ENCODE data around the gene PAGR1. TPM values are rescaled to one million over a fixed set of nuclear protein-coding genes. Genes with fewer than 3 reads are reported as not detected.

Gene PAGR1
- total RNA-seq, 1 donor from 2014 or later: 23.0 TPM

DNA sequence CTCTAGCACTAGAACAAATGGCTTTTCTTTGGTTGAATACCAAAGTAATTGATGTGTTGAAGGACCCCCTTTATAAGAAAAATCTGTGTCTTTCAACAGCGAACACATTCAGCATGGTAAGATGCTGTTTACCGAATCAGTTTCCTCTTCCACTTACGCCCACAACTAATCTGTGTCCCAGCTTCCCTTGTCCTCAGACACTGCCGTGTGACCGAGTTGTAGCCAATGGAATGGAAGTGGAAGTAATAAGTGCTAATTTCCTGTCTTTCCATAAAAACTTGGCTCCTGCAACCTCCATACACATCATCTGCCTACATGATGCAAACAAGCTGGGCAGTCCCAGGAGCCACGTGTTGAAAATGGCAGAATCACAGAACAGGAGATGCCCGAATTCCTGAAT lies 36.7 kb downstream of the PAGR1 start:
- Mint-ChIP-seq H3K27me3 (ENCODE audit: low read depth) (no peaks in the 10 kb centered on the region), H3K4me3 (ENCODE audit: unreplicated experiment) (no peak overlapping the region), H3K4me1 (ENCODE audit: low read depth) (peaks cover 4% of the 10 kb centered on the region), H3K9me3 (ENCODE audit: low read depth) (no peaks in the 10 kb centered on the region), H3K27ac (ENCODE audit: unreplicated experiment) (no peak overlapping the region), H3K36me3 (ENCODE audit: low read depth) (peaks cover 3% of the 10 kb centered on the region)
- no peak for DNase-seq (ENCODE audit: low spot score)
- TF ChIP-seq, protein P1, sequence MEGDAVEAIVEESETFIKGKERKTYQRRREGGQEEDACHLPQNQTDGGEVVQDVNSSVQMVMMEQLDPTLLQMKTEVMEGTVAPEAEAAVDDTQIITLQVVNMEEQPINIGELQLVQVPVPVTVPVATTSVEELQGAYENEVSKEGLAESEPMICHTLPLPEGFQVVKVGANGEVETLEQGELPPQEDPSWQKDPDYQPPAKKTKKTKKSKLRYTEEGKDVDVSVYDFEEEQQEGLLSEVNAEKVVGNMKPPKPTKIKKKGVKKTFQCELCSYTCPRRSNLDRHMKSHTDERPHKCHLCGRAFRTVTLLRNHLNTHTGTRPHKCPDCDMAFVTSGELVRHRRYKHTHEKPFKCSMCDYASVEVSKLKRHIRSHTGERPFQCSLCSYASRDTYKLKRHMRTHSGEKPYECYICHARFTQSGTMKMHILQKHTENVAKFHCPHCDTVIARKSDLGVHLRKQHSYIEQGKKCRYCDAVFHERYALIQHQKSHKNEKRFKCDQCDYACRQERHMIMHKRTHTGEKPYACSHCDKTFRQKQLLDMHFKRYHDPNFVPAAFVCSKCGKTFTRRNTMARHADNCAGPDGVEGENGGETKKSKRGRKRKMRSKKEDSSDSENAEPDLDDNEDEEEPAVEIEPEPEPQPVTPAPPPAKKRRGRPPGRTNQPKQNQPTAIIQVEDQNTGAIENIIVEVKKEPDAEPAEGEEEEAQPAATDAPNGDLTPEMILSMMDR (IDR thresholded peaks at IDR 0.05): no peak

GRCh38 chr16:29854520-29855100 lies 38.7 kb downstream of the PAGR1 start:
- Mint-ChIP-seq H3K9me3 (ENCODE audit: low read depth) (no peaks in the 10 kb centered on the region), H3K36me3 (ENCODE audit: low read depth) (peaks cover 11% of the 10 kb centered on the region), H3K4me1 (ENCODE audit: low read depth) (peaks cover 6% of the 10 kb centered on the region), H3K27ac (ENCODE audit: unreplicated experiment) (no peak overlapping the region), H3K27me3 (ENCODE audit: low read depth) (no peaks in the 10 kb centered on the region), H3K4me3 (ENCODE audit: unreplicated experiment) (no peak overlapping the region)
- no peak for DNase-seq (ENCODE audit: low spot score)
- TF ChIP-seq, protein P1 (IDR thresholded peaks at IDR 0.05): no peak

DNA sequence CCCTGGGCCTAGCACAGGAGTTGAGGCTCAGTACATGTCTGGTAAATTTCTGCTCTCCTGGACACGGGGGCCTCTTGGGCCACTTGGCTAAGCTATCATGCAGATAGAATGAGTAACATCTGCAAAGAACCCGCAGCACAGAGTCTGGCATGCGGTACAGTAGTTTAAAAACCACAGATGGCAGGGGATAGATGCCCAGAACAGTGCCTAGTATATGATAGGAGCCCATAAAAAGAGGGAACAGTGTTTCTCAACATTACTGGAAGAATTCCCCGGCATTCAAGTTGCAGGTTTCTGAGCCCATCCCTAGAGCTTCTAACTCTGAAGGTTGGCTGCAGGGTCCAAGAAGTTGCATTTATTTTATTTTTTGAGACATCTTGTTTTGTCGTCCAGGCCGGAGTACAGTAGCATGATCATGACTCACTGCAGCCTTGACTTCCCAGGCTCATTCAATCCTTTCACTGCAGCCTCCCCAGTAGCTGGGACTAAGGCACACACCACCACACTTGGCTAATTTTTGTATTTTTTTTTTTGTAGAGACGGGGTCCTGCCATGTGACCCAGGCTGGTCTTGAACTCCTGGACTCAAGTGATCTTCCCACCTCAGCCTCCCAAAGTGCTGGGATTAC lies 41.3 kb downstream of the PAGR1 start:
- no peak for DNase-seq (ENCODE audit: low spot score)
- Mint-ChIP-seq H3K27ac (ENCODE audit: unreplicated experiment) (no peak overlapping the region), H3K4me3 (ENCODE audit: unreplicated experiment) (no peak overlapping the region), H3K9me3 (ENCODE audit: low read depth) (no peaks in the 10 kb centered on the region), H3K4me1 (ENCODE audit: low read depth) (peaks cover 20% of the 10 kb centered on the region), H3K36me3 (ENCODE audit: low read depth) (peaks cover 13% of the 10 kb centered on the region), H3K27me3 (ENCODE audit: low read depth) (no peaks in the 10 kb centered on the region)
- TF ChIP-seq, protein P1 (IDR thresholded peaks at IDR 0.05): no peak

- H3K36me3 Mint-ChIP-seq (ENCODE audit: low read depth): peaks cover 13% of the 10 kb centered on the region
- no peak overlapping the region for H3K4me3 Mint-ChIP-seq (ENCODE audit: unreplicated experiment)
- peaks cover 20% of the 10 kb centered on the region for H3K4me1 Mint-ChIP-seq (ENCODE audit: low read depth)
- DNase-seq (ENCODE audit: low spot score): no peak
- TF ChIP-seq, protein P1 (IDR thresholded peaks at IDR 0.05): no peak
- H3K9me3 Mint-ChIP-seq (ENCODE audit: low read depth): no peaks in the 10 kb centered on the region
- no peak overlapping the region for H3K27ac Mint-ChIP-seq (ENCODE audit: unreplicated experiment)
- no peaks in the 10 kb centered on the region for H3K27me3 Mint-ChIP-seq (ENCODE audit: low read depth)
These were observed 42.3 kb downstream of the PAGR1 start for GRCh38 chr16:29858149-29858849.

DNA sequence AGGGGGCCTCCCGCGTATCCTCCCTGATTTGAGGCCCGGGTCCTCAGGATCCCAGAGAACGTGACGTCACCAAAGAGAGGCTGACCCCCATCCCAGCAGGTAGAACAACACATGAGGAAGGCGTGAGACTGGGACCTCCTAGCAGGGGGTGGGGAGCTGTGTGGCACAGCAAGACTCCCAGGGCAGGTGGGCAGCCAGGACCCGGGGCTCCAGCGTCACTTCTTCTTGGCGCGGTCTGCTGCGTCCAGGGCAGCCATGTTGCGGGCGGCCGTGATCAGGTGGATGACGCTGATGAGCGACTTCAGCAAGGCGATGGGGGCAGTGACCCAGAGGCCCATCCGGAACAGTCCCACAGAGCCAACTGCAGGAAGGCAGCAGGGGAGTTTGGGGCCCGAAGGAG lies 43.0 kb downstream of the PAGR1 start:
- H3K27me3 Mint-ChIP-seq (ENCODE audit: low read depth): no peaks in the 10 kb centered on the region
- peaks cover 22% of the 10 kb centered on the region for H3K4me1 Mint-ChIP-seq (ENCODE audit: low read depth)
- TF ChIP-seq, protein P1 (IDR thresholded peaks at IDR 0.05): no peak
- no peaks in the 10 kb centered on the region for H3K9me3 Mint-ChIP-seq (ENCODE audit: low read depth)
- H3K27ac Mint-ChIP-seq (ENCODE audit: unreplicated experiment): no peak overlapping the region
- no peak overlapping the region for H3K4me3 Mint-ChIP-seq (ENCODE audit: unreplicated experiment)
- H3K36me3 Mint-ChIP-seq (ENCODE audit: low read depth): peaks cover 13% of the 10 kb centered on the region
- DNase-seq (ENCODE audit: low spot score): no peak
